A673 (cell line): ENCODE measurements around the gene SPATA13.

Experiments used
- CTCF ChIP-seq: fragments of 300-800, 200-600 bp; sonication (generic); conservative IDR thresholded peaks from 2 replicates; pipeline ENCODE4 v1.5.1; 2017; ENCODE audit warnings: low read depth, mild to moderate bottlenecking, antibody characterized with exemption, low read length, moderate library complexity, mixed read lengths
- EZH2 ChIP-seq: fragments of 200-600 bp; sonication (generic); IDR thresholded peaks from 2 replicates; pipeline ENCODE4 v1.6.1; 2017; ENCODE audit warnings: borderline replicate concordance, low read depth, mild to moderate bottlenecking, mixed read lengths, antibody characterized with exemption, low read length; ENCODE audit not compliant: poor library complexity, severe bottlenecking

- TF ChIP-seq EZH2 (no peak), CTCF (no peak)
Observed at GRCh38 chr13:24244802-24245201, 84.3 kb downstream of the SPATA13 start.
